GM12878 (cell line): ENCODE data around the gene KLRG1. TPM values are rescaled to one million over a fixed set of nuclear protein-coding genes. Genes with fewer than 3 reads are reported as not detected.

ENCODE experiments used
- ATAC-seq: fragments of 200-7000 bp; cut with Tn5 transposase; 3 replicates; pipeline ENCODE4 v1.9.1; 2020; ENCODE audit warnings: mild to moderate bottlenecking, moderate library complexity
- BruUV-seq: library from RNA; stranded (reverse); fragments of 400-500 nt; replicated peaks from 2 replicates; lab custom pipeline; 2021; lab: Mats Ljungman, UMichigan
- CTCF ChIA-PET: fragments of 300-600 bp; sonication (Branson Sonifier 250); formaldehyde crosslinking; extraction: SDS; loops from one replicate; lab custom pipeline; 2021; ENCODE audit warnings: inconsistent platforms; lab: Yijun Ruan, JAX
- POLR2A ChIA-PET: fragments of 350-600 bp; formaldehyde crosslinking; extraction: SDS; loops from one replicate; lab custom pipeline; 2021; ENCODE audit warnings: inconsistent platforms; lab: Charles Lee
- RAD21 ChIA-PET: fragments of 300-600 bp; sonication (Branson Sonifier 250); formaldehyde crosslinking; loops from one replicate; lab custom pipeline; 2023; ENCODE audit warnings: antibody characterized with exemption; ENCODE audit not compliant: unreplicated experiment; lab: Charles Lee
- SMC1A ChIA-PET: fragments of 300-600 bp; sonication (Branson Sonifier 250); formaldehyde crosslinking; loops from one replicate; lab custom pipeline; 2023; ENCODE audit not compliant: unreplicated experiment, uncharacterized antibody; lab: Charles Lee
- DNase-seq: peaks from one replicate; pipeline ENCODE4 v3.0.0-alpha.2; 2011; ENCODE audit warnings: low read depth, low spot score
- FAIRE-seq: peaks from 3 replicates; lab custom pipeline; 2011; peaks lifted over from hg19 to GRCh38; lab: Jason Lieb, UNC
- H2AFZ ChIP-seq: 2 replicates; pipeline ENCODE4 v1.6.0; 2011; ENCODE audit warnings: low read depth, low read length, control low read depth; ENCODE audit not compliant: control insufficient read depth
- H3K27ac ChIP-seq: 2 replicates; pipeline ENCODE4 v1.5.1; 2011; ENCODE audit warnings: control low read depth; ENCODE audit not compliant: control insufficient read depth, insufficient read depth
- H3K27me3 ChIP-seq, 2 experiments: replicated peaks in 1 of 2; 2 replicates each; pipeline versions ENCODE4 v1.6.0 to v1.6.1; 2011; ENCODE audit warnings: low read length in 1 of 2; ENCODE audit not compliant: control insufficient read depth in 2 of 2, insufficient read depth in 2 of 2
- H3K36me3 ChIP-seq, 2 experiments: 2 replicates each; pipeline ENCODE4 v1.5.1; 2011; ENCODE audit warnings: low read length in 1 of 2; ENCODE audit not compliant: control insufficient read depth in 2 of 2, insufficient read depth in 2 of 2
- H3K4me1 ChIP-seq: 2 replicates; pipeline ENCODE4 v1.6.1; 2011; ENCODE audit warnings: mild to moderate bottlenecking, low read length, moderate library complexity, mixed read lengths; ENCODE audit not compliant: control insufficient read depth, insufficient read depth
- H3K4me2 ChIP-seq: 2 replicates; pipeline ENCODE4 v1.6.0; 2011; ENCODE audit warnings: control low read depth; ENCODE audit not compliant: control insufficient read depth, insufficient read depth
- H3K4me3 ChIP-seq: fragments of 200-600 bp; sonication (generic); 2 replicates; pipeline ENCODE4 v1.5.1; 2016
- H3K79me2 ChIP-seq: 2 replicates; pipeline ENCODE4 v1.6.0; 2011; ENCODE audit warnings: low read length; ENCODE audit not compliant: control insufficient read depth, insufficient read depth
- H3K9ac ChIP-seq: 2 replicates; pipeline ENCODE4 v1.8.0; 2011; ENCODE audit warnings: low read length, control low read depth, mixed read lengths; ENCODE audit not compliant: control insufficient read depth, insufficient read depth
- H3K9me3 ChIP-seq: replicated peaks from 3 replicates; pipeline ENCODE4 v1.5.1; 2011; ENCODE audit warnings: mild to moderate bottlenecking, low read length; ENCODE audit not compliant: control insufficient read depth, insufficient read depth
- H4K20me1 ChIP-seq: 2 replicates; pipeline ENCODE4 v1.6.0; 2011; ENCODE audit not compliant: control insufficient read depth, insufficient read depth
- BMI1 ChIP-seq: fragments of 450-650 bp; IDR thresholded peaks from 2 replicates; pipeline ENCODE4 v1.6.1; 2016; ENCODE audit warnings: mild to moderate bottlenecking, moderate library complexity, borderline replicate concordance
- CREB1 ChIP-seq: IDR thresholded peaks from 2 replicates; pipeline ENCODE4 v1.6.1; 2012; ENCODE audit warnings: low read depth, mild to moderate bottlenecking, inconsistent platforms
- IRF4 ChIP-seq: IDR thresholded peaks from 2 replicates; pipeline ENCODE4 v1.6.1; 2011; ENCODE audit warnings: low read depth, low read length
- NR2F1 ChIP-seq: fragments of 450-650 bp; conservative IDR thresholded peaks from 2 replicates; pipeline ENCODE4 v1.6.1; 2017; ENCODE audit warnings: mild to moderate bottlenecking
- PML ChIP-seq: IDR thresholded peaks from 2 replicates; pipeline ENCODE4 v1.6.1; 2012; ENCODE audit warnings: low read length, inconsistent platforms
- SREBF2 ChIP-seq: IDR thresholded peaks from 2 replicates; pipeline ENCODE4 v1.6.1; 2012; ENCODE audit warnings: mild to moderate bottlenecking, low read length
- YBX1 ChIP-seq: fragments of 450-650 bp; IDR thresholded peaks from 2 replicates; pipeline ENCODE4 v1.6.1; 2016; ENCODE audit warnings: antibody characterized with exemption
- YY1 ChIP-seq: IDR thresholded peaks from 2 replicates; pipeline ENCODE4 v1.6.1; 2011; ENCODE audit warnings: low read depth, mild to moderate bottlenecking, low read length
- ZNF207 ChIP-seq: fragments of 450-650 bp; IDR thresholded peaks from 2 replicates; pipeline ENCODE4 v1.6.1; 2014; ENCODE audit warnings: antibody characterized with exemption, mild to moderate bottlenecking, borderline replicate concordance
- ZZZ3 ChIP-seq: IDR thresholded peaks from 2 replicates; pipeline ENCODE4 v1.6.1; 2011; ENCODE audit warnings: low read depth; ENCODE audit not compliant: control insufficient read depth, insufficient read length
- WGBS: methylation state at CpG from one replicate; pipeline ENCODE4 v1.1.6; 2016; ENCODE audit warnings: low lambda C conversion rate; ENCODE audit not compliant: insufficient replicate concordance, insufficient coverage; ENCODE audit errors: missing lambda C conversion rate; 5-methylcytosine and 5-hydroxymethylcytosine counted together
- in situ Hi-C: fragments of 300-500 bp; cut with MboI; formaldehyde crosslinking; loops from 9 replicates; pipeline ENCODE4 v1.14.3; 2018; ENCODE audit warnings: mixed read lengths
- intact Hi-C: fragments of 100-400 bp; cut with micrococcal nuclease; formaldehyde crosslinking; loops from one replicate; pipeline ENCODE4 v1.14.2; 2022; ENCODE audit not compliant: unreplicated experiment
- polyA plus RNA-seq, 11 experiments: library from polyadenylated mRNA; depleted of rRNA in 4 of 11; unstranded in 6 of 11; stranded (reverse) in 5 of 11; fragments of >200 nt; fragmentation: Nextera tagmentation in 4 of 11; fragmentation: Illumina TruSeq in 1 of 11; extraction: Ambion mirVana in 4 of 11; extraction: Trizol in 1 of 11; gene quantifications; 1 replicate in 1 of 11; 2 replicates in 10 of 11; pipeline versions ENCODE4 v1.2.1 to v1.2.3, GENCODE V29; 2011 to 2016; ENCODE audit warnings: inconsistent platforms in 2 of 11, missing spikeins in 2 of 11, low read depth in 1 of 11
- total RNA-seq, 4 experiments: library from RNA; depleted of rRNA in 3 of 4; stranded (reverse); fragments of >200 nt in 3 of 4; fragmentation: Illumina TruSeq in 1 of 4; extraction: Trizol in 1 of 4; gene quantifications; 2 replicates each; pipeline versions ENCODE4 v1.2.1 to v1.2.3, GENCODE V29; 2013 to 2021

Gene KLRG1
- total and polyA plus RNA-seq, 10 of the 15 experiments (the other 5 are each of a cell fraction or from before 2014, with no cell fraction given): 2.3 to 6.5 (median 3.9) TPM

- TF ChIP-seq YY1: no peak
- TF ChIP-seq SREBF2: no peak
- TF ChIP-seq NR2F1: no peak
- TF ChIP-seq YBX1: no peak
These were observed 1.7 kb upstream of the KLRG1 start (continued) for GRCh38 chr12:8987685-8988084.

DNA sequence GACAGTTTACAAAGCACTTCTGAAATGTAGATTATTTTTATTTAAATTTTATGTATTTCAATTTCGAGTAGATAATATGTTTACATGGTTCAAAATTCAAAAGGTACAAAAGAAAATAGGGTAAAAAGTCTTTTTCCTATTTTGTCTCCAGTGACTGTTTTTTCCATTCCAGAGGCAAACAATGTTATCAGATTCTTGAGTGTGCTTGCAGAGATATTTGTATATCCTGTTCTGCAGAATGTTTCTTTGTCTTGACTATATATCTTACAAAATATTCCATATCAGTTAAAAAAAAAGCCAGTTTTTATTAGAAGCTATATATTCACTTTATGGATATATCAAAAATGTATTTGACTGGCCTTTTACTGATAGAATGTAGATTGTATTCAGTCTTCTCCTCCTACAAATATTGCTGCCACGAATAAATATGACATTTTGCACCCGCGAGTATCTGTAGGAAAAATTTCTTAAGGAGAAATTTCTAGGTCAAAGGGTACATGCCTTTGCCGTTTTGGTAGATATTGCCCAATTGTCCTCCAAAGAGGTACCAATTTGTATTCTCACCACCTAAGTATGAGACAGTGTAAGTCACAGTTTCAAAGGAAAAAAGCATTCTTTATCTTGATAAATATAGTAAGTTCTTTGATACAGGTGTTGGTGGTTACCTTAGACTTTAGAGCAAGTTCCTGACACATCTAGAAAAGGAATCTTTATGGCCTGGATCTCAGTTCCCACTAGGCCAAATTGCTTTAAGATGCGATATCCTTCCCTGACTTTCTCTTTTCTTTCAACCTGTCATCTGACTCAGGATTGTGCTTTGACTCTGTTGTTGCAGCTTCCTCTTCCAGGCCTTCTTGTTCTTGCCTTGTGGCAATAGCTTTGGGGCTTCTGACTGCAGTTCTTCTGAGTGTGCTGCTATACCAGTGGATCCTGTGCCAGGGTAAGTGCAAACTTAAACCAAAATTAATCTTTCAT, 2.3 kb downstream of the KLRG1 start:
- intact Hi-C loops: no loop called here
- ChIA-PET POLR2A (no interaction called here), CTCF (interaction anchor here (0.6 kb wide), 1 partner anchor 58 kb away, joined by 3 read pairs; no protein-coding TSS in a partner anchor), SMC1A (no interaction called here), RAD21 (interaction anchor here (0.8 kb wide), 1 partner anchor 42 kb away, joined by 3 read pairs; the partner anchor contains the start of gene M6PR)
- no peak overlapping the region for H2AFZ ChIP-seq
- H3K4me1 ChIP-seq: peaks cover 12% of the 10 kb centered on the region; the same call in 1 of the 2 replicates
- no peak overlapping the region for H3K4me2 ChIP-seq
- ATAC-seq (no peak), DNase-seq (no peak), FAIRE-seq (no peak)
- no peaks in the 10 kb centered on the region for H3K36me3 ChIP-seq
- no peaks in the 10 kb centered on the region for H3K27me3 ChIP-seq
- H3K9me3 ChIP-seq: no peaks in the 10 kb centered on the region
- in situ Hi-C loops: no loop called here
- no peak overlapping the region for H3K27ac ChIP-seq
- H3K9ac ChIP-seq: no peak overlapping the region
- no peaks in the 10 kb centered on the region for H4K20me1 ChIP-seq
- no TSS peak for BruUV-seq
- 79% methylated on average over 6 of the region's 6 CpGs for WGBS
- no peak for TF ChIP-seq ZNF207
- no peak for TF ChIP-seq CREB1
- TF ChIP-seq ZZZ3: no peak
- TF ChIP-seq BMI1: no peak
- TF ChIP-seq PML: no peak
- no peak for TF ChIP-seq IRF4
- TF ChIP-seq, all 136 proteins: peak for 0
- H3K79me2 ChIP-seq: no peaks in the 10 kb centered on the region
- H3K4me3 ChIP-seq: no peak overlapping the region
